ENCODE data around the gene IFNGR2.
A peak's percentile ranks its signal among the peaks of the same experiment; 100 is the strongest.

IFNGR2 gene

GRCh38 chr21:33364830-33365229 lies 38.4 kb upstream of the IFNGR2 start:
- Histone ChIP-seq H3K4me3 (ENCODE audit: low read depth in 1 of 5, low read length in 5 of 5) (no peak overlapping the region), H3K27me3 (ENCODE audit: control insufficient read depth in 5 of 5, insufficient read depth in 4 of 5, low read length in 5 of 5) (no peaks in the 10 kb centered on the region), H3K36me3 (ENCODE audit: control insufficient read depth in 5 of 5, insufficient read depth in 5 of 5, low read length in 5 of 5) (no peaks in the 10 kb centered on the region), H3K27ac (ENCODE audit: low read depth, low read length) (no peak overlapping the region), H3K9ac (ENCODE audit: low read length in 5 of 5) (no peak overlapping the region), H3K9me3 (ENCODE audit: control insufficient read depth in 5 of 5, low read length in 5 of 5) (peaks cover 3 to 21% (median 18%) of the 10 kb centered on the region in 5 donors), H3K4me1 (ENCODE audit: control insufficient read depth in 5 of 5, insufficient read depth in 5 of 5, low read length in 5 of 5) (peaks cover 5 to 20% (median 19%) of the 10 kb centered on the region in 5 donors)

DNA sequence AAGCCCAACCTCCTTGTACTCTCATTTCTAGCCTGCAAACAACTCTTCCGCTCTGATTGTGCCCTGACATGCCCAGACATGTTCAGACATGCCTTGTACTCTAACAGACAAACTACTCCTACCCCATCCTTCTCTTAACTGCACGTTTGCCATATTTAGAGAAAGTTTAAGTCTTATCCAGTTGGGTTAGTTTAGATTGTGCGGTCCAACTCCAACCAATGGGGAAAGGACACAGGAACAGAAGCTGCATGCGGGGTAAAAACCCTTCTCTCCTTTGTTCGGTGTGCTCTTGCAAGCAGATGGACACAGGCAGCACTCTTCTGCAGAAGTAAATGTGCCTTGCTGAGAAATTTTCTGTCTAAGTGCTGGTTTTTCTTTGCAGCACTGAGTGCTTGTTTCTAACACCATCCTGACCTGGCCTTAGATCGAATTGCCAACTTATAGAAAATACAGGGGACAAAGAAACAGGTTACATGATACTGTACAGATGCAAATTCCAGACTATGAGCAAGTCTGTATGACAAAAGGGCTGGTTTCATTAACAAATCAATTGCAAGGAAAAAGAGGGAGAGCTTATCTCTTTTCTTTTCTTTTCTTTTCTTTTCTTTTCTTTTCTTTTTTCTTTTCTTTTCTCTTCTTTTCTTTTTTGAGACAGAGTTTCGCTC lies 35.8 kb upstream of the IFNGR2 start:
- no peak overlapping the region for H3K9ac ChIP-seq (ENCODE audit: low read length in 5 of 5)
- no peaks in the 10 kb centered on the region for H3K27me3 ChIP-seq (ENCODE audit: control insufficient read depth in 5 of 5, insufficient read depth in 4 of 5, low read length in 5 of 5)
- peak overlapping the region in 1 of 5 donors; percentile 21 for H3K4me3 ChIP-seq (ENCODE audit: low read depth in 1 of 5, low read length in 5 of 5)
- no peaks in the 10 kb centered on the region for H3K36me3 ChIP-seq (ENCODE audit: control insufficient read depth in 5 of 5, insufficient read depth in 5 of 5, low read length in 5 of 5)
- H3K27ac ChIP-seq (ENCODE audit: low read depth, low read length): no peak overlapping the region
- peaks cover 3 to 25% (median 18%) of the 10 kb centered on the region in 5 donors for H3K9me3 ChIP-seq (ENCODE audit: control insufficient read depth in 5 of 5, low read length in 5 of 5)
- H3K4me1 ChIP-seq (ENCODE audit: control insufficient read depth in 5 of 5, insufficient read depth in 5 of 5, low read length in 5 of 5): peaks cover 0 to under 1% (median 0%) of the 10 kb centered on the region in 5 donors

- Histone ChIP-seq H3K4me3 (ENCODE audit: low read depth in 1 of 5, low read length in 5 of 5) (no peak overlapping the region), H3K9ac (ENCODE audit: low read length in 5 of 5) (no peak overlapping the region), H3K36me3 (ENCODE audit: control insufficient read depth in 5 of 5, insufficient read depth in 5 of 5, low read length in 5 of 5) (no peaks in the 10 kb centered on the region), H3K9me3 (ENCODE audit: control insufficient read depth in 5 of 5, low read length in 5 of 5) (peaks cover 3 to 25% (median 18%) of the 10 kb centered on the region in 5 donors), H3K27ac (ENCODE audit: low read depth, low read length) (no peak overlapping the region), H3K27me3 (ENCODE audit: control insufficient read depth in 5 of 5, insufficient read depth in 4 of 5, low read length in 5 of 5) (no peaks in the 10 kb centered on the region), H3K4me1 (ENCODE audit: control insufficient read depth in 5 of 5, insufficient read depth in 5 of 5, low read length in 5 of 5) (peaks cover 0 to under 1% (median 0%) of the 10 kb centered on the region in 5 donors)
These were observed 35.1 kb upstream of the IFNGR2 start for GRCh38 chr21:33368124-33368523.

- H3K9me3 ChIP-seq (ENCODE audit: control insufficient read depth in 5 of 5, low read length in 5 of 5): peaks cover 3 to 25% (median 18%) of the 10 kb centered on the region in 5 donors
- H3K27ac ChIP-seq (ENCODE audit: low read depth, low read length): no peak overlapping the region
- H3K4me1 ChIP-seq (ENCODE audit: control insufficient read depth in 5 of 5, insufficient read depth in 5 of 5, low read length in 5 of 5): peaks cover 0 to 5% (median 3%) of the 10 kb centered on the region in 5 donors
- no peak overlapping the region for H3K4me3 ChIP-seq (ENCODE audit: low read depth in 1 of 5, low read length in 5 of 5)
- no peaks in the 10 kb centered on the region for H3K27me3 ChIP-seq (ENCODE audit: control insufficient read depth in 5 of 5, insufficient read depth in 4 of 5, low read length in 5 of 5)
- no peak overlapping the region for H3K9ac ChIP-seq (ENCODE audit: low read length in 5 of 5)
- H3K36me3 ChIP-seq (ENCODE audit: control insufficient read depth in 5 of 5, insufficient read depth in 5 of 5, low read length in 5 of 5): no peaks in the 10 kb centered on the region
These were observed 34.6 kb upstream of the IFNGR2 start for GRCh38 chr21:33368576-33368975.

DNA sequence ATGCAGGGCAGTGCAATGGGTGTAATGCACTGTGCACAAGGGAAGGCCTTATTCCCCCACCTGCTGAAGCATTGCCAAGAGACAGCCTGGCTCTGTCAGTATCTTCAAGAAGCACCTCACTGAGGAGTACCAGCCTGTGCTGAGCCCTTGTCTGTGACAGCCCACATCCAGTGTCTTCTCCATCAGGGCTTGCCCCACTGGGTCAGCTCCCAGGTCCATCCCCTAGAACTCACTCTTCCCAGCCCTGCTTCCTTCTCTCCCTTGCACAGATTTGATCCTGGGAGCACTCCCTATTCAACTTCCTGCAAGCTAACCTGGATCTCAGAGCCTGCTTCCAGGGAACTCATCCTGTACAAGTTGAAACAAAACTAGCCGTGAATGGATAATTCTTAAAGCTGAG lies 33.6 kb upstream of the IFNGR2 start:
- Histone ChIP-seq H3K9ac (ENCODE audit: low read length in 5 of 5) (no peak overlapping the region), H3K27me3 (ENCODE audit: control insufficient read depth in 5 of 5, insufficient read depth in 4 of 5, low read length in 5 of 5) (no peaks in the 10 kb centered on the region), H3K4me3 (ENCODE audit: low read depth in 1 of 5, low read length in 5 of 5) (no peak overlapping the region), H3K9me3 (ENCODE audit: control insufficient read depth in 5 of 5, low read length in 5 of 5) (peaks cover 3 to 25% (median 18%) of the 10 kb centered on the region in 5 donors), H3K36me3 (ENCODE audit: control insufficient read depth in 5 of 5, insufficient read depth in 5 of 5, low read length in 5 of 5) (no peaks in the 10 kb centered on the region), H3K4me1 (ENCODE audit: control insufficient read depth in 5 of 5, insufficient read depth in 5 of 5, low read length in 5 of 5) (peaks cover 4 to 15% (median 13%) of the 10 kb centered on the region in 5 donors), H3K27ac (ENCODE audit: low read depth, low read length) (no peak overlapping the region)

GRCh38 chr21:33370305-33370704 lies 32.9 kb upstream of the IFNGR2 start:
- Histone ChIP-seq H3K9ac (ENCODE audit: low read length in 5 of 5) (no peak overlapping the region), H3K36me3 (ENCODE audit: control insufficient read depth in 5 of 5, insufficient read depth in 5 of 5, low read length in 5 of 5) (no peaks in the 10 kb centered on the region), H3K27ac (ENCODE audit: low read depth, low read length) (no peak overlapping the region), H3K4me1 (ENCODE audit: control insufficient read depth in 5 of 5, insufficient read depth in 5 of 5, low read length in 5 of 5) (peaks cover 4 to 22% (median 18%) of the 10 kb centered on the region in 5 donors), H3K4me3 (ENCODE audit: low read depth in 1 of 5, low read length in 5 of 5) (no peak overlapping the region), H3K27me3 (ENCODE audit: control insufficient read depth in 5 of 5, insufficient read depth in 4 of 5, low read length in 5 of 5) (no peaks in the 10 kb centered on the region), H3K9me3 (ENCODE audit: control insufficient read depth in 5 of 5, low read length in 5 of 5) (peaks cover 3 to 25% (median 18%) of the 10 kb centered on the region in 5 donors)

DNA sequence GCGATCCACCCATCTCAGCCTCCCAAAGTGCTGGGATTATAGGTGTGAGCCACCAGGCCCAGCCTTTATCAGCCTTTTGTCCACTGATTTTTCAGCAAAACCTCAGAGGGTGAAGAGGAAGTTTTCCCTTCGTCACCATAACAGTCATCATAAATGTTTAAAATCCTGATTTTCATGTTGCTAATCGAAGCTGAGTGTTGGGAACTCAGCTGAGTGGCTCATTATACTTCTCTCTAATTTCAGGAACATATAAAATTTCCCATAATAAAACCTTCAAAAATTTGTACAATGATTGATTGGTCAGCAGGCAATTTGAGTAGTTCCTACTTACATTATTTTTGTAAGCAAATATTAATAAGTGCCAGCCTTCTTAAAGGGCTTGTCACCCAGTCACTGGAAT lies 31.8 kb upstream of the IFNGR2 start:
- Histone ChIP-seq H3K36me3 (ENCODE audit: control insufficient read depth in 5 of 5, insufficient read depth in 5 of 5, low read length in 5 of 5) (no peaks in the 10 kb centered on the region), H3K27ac (ENCODE audit: low read depth, low read length) (no peak overlapping the region), H3K9me3 (ENCODE audit: control insufficient read depth in 5 of 5, low read length in 5 of 5) (peaks cover 3 to 25% (median 18%) of the 10 kb centered on the region in 5 donors), H3K9ac (ENCODE audit: low read length in 5 of 5) (no peak overlapping the region), H3K27me3 (ENCODE audit: control insufficient read depth in 5 of 5, insufficient read depth in 4 of 5, low read length in 5 of 5) (no peaks in the 10 kb centered on the region), H3K4me3 (ENCODE audit: low read depth in 1 of 5, low read length in 5 of 5) (no peak overlapping the region), H3K4me1 (ENCODE audit: control insufficient read depth in 5 of 5, insufficient read depth in 5 of 5, low read length in 5 of 5) (peaks cover 4 to 23% (median 18%) of the 10 kb centered on the region in 5 donors)

GRCh38 chr21:33372582-33372981 lies 30.6 kb upstream of the IFNGR2 start:
- Histone ChIP-seq H3K9ac (ENCODE audit: low read length in 5 of 5) (no peak overlapping the region), H3K27me3 (ENCODE audit: control insufficient read depth in 5 of 5, insufficient read depth in 4 of 5, low read length in 5 of 5) (no peaks in the 10 kb centered on the region), H3K4me3 (ENCODE audit: low read depth in 1 of 5, low read length in 5 of 5) (no peak overlapping the region), H3K27ac (ENCODE audit: low read depth, low read length) (no peak overlapping the region), H3K9me3 (ENCODE audit: control insufficient read depth in 5 of 5, low read length in 5 of 5) (peaks cover 0 to 13% (median 8%) of the 10 kb centered on the region in 5 donors), H3K4me1 (ENCODE audit: control insufficient read depth in 5 of 5, insufficient read depth in 5 of 5, low read length in 5 of 5) (peaks cover 6 to 23% (median 18%) of the 10 kb centered on the region in 5 donors), H3K36me3 (ENCODE audit: control insufficient read depth in 5 of 5, insufficient read depth in 5 of 5, low read length in 5 of 5) (no peaks in the 10 kb centered on the region)

DNA sequence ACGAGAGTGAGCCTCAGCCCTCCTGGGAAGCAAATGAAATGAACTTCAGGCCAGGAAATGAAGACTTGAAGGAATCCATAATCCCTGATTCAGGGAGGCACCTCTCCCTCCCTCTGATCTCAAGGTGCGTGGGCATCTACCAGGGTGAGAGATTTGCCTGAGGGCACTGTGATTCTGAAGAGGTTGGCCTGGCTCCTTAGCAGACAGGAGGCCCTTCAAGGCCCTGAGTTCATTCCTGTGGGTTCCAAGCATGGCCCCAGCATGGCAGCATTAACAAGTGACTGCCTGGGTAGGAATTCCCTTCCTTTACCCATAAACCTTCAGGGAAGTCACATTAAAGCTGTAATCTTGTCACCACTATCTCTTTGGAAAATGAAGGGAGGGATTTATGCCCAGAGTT lies 29.8 kb upstream of the IFNGR2 start:
- Histone ChIP-seq H3K4me3 (ENCODE audit: low read depth in 1 of 5, low read length in 5 of 5) (no peak overlapping the region), H3K36me3 (ENCODE audit: control insufficient read depth in 5 of 5, insufficient read depth in 5 of 5, low read length in 5 of 5) (no peaks in the 10 kb centered on the region), H3K9ac (ENCODE audit: low read length in 5 of 5) (peak overlapping the region in 1 of 5 donors; percentile 70), H3K27me3 (ENCODE audit: control insufficient read depth in 5 of 5, insufficient read depth in 4 of 5, low read length in 5 of 5) (no peaks in the 10 kb centered on the region), H3K9me3 (ENCODE audit: control insufficient read depth in 5 of 5, low read length in 5 of 5) (peaks cover 0 to 7% (median 3%) of the 10 kb centered on the region in 5 donors), H3K27ac (ENCODE audit: low read depth, low read length) (peak overlapping the region; percentile 82), H3K4me1 (ENCODE audit: control insufficient read depth in 5 of 5, insufficient read depth in 5 of 5, low read length in 5 of 5) (peaks cover 6 to 23% (median 18%) of the 10 kb centered on the region in 5 donors)

GRCh38 chr21:33374080-33374449 lies 29.1 kb upstream of the IFNGR2 start:
- Histone ChIP-seq H3K27me3 (ENCODE audit: control insufficient read depth in 5 of 5, insufficient read depth in 4 of 5, low read length in 5 of 5) (no peaks in the 10 kb centered on the region), H3K4me1 (ENCODE audit: control insufficient read depth in 5 of 5, insufficient read depth in 5 of 5, low read length in 5 of 5) (peaks cover 6 to 23% (median 18%) of the 10 kb centered on the region in 5 donors), H3K9ac (ENCODE audit: low read length in 5 of 5) (peak overlapping the region in 1 of 5 donors; percentile 70), H3K36me3 (ENCODE audit: control insufficient read depth in 5 of 5, insufficient read depth in 5 of 5, low read length in 5 of 5) (no peaks in the 10 kb centered on the region), H3K27ac (ENCODE audit: low read depth, low read length) (peak overlapping the region; percentile 82), H3K4me3 (ENCODE audit: low read depth in 1 of 5, low read length in 5 of 5) (no peak overlapping the region), H3K9me3 (ENCODE audit: control insufficient read depth in 5 of 5, low read length in 5 of 5) (peaks cover 0 to 4% (median 0%) of the 10 kb centered on the region in 5 donors)

Measured in subcutaneous abdominal adipose tissue (tissue), 5 donors.